Type B pancreatic cell (in vitro differentiated cells): ENCODE results near the gene NLGN4Y. TPM values are rescaled to one million over a fixed set of nuclear protein-coding genes. Genes with fewer than 3 reads are reported as not detected.
"Not testable (repeated sequence)": the region's sequence is repeated elsewhere in the genome, so short reads cannot be mapped to it uniquely, and the experiment has no call there.

Experiments
- DNase-seq: peaks from one replicate; pipeline ENCODE4 v3.0.0; 2021; ENCODE audit warnings: mixed read lengths; ENCODE audit not compliant: unreplicated experiment; ENCODE audit errors: extremely low spot score
- H3K27ac Mint-ChIP-seq: 2 replicates; pipeline ENCODE4 v1.8.0; 2021; ENCODE audit warnings: mild to moderate bottlenecking, mixed read lengths
- H3K27me3 Mint-ChIP-seq: 2 replicates; pipeline ENCODE4 v1.8.0; 2021; ENCODE audit warnings: mixed read lengths
- H3K36me3 Mint-ChIP-seq: 2 replicates; pipeline ENCODE4 v1.8.0; 2021; ENCODE audit warnings: mixed read lengths
- H3K4me1 Mint-ChIP-seq: one replicate; pipeline ENCODE4 v1.8.0; 2021; ENCODE audit warnings: mixed read lengths; ENCODE audit not compliant: unreplicated experiment
- H3K4me3 Mint-ChIP-seq: 2 replicates; pipeline ENCODE4 v1.8.0; 2021; ENCODE audit warnings: mild to moderate bottlenecking, mixed read lengths
- H3K9me3 Mint-ChIP-seq: 2 replicates; pipeline ENCODE4 v1.8.0; 2021; ENCODE audit warnings: mixed read lengths
- CTCF ChIP-seq: fragments of 200-600 bp; sonication (generic); conservative IDR thresholded peaks from 2 replicates; pipeline ENCODE4 v1.5.0; 2021; ENCODE audit warnings: antibody characterized with exemption, mild to moderate bottlenecking
- total RNA-seq: library from RNA; stranded (reverse); gene quantifications from 2 replicates; pipeline ENCODE4 v1.2.1, GENCODE V29; 2021; ENCODE audit warnings: low replicate concordance

The NLGN4Y gene
- total RNA-seq, 1 donor from 2014 or later = not detected

GRCh38 chrY:14829366-14829885 is 305.1 kb downstream of the NLGN4Y start:
- no peak for DNase-seq
- no peaks in the 10 kb centered on the region for H3K4me1 Mint-ChIP-seq
- H3K27me3 Mint-ChIP-seq = no peaks in the 10 kb centered on the region
- H3K27ac Mint-ChIP-seq = no peak overlapping the region
- H3K9me3 Mint-ChIP-seq = no peaks in the 10 kb centered on the region
- H3K4me3 Mint-ChIP-seq = no peak overlapping the region
- TF ChIP-seq CTCF = no peak
- H3K36me3 Mint-ChIP-seq = no peaks in the 10 kb centered on the region

DNA sequence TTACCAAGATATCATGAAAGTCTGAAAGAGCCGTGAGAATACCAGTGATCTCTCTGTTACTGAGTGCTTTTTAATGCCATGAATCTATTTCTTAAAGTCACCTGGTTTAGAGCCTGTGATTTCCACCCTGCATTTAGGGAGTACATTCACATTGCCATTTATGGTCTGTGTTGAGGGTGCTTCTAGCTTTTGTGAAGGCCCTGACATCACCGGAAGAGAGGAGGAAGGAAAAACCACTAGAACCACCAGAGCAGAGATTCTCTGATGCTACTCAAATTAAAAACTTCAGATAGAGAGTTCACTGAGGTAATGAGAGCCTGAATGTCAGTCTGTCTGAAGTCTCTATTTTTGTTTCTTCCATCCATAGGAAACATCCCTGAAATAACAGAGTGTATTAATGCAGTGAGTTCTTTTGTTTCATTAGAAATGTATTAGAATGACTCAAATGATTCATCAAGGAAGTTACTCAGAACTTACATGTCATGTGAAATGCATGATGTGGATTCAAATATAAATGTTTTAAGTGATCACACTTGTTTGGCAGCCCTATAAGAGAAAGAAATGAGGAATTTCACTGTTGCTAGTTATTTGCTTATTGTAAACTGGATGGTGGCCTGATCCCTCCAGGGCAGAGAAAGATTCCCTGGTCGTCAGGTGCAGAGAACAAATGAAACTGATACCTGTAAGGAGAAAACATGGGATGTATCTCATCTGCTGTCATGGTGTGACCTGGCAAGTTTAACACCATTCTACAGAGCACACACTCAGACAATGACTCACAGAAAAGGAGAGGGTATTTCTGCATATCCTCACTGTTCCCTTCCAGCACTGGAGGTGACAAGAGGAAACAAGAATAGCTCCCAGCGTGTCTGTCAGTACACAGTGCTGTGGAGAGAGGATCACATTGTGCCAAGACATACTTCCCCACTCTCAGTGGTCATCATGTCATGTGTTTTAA is 310.1 kb downstream of the NLGN4Y start:
- H3K27me3 Mint-ChIP-seq = no peaks in the 10 kb centered on the region
- no peak for DNase-seq
- no peaks in the 10 kb centered on the region for H3K9me3 Mint-ChIP-seq
- no peaks in the 10 kb centered on the region for H3K4me1 Mint-ChIP-seq
- no peak overlapping the region for H3K27ac Mint-ChIP-seq
- TF ChIP-seq CTCF = no peak
- H3K4me3 Mint-ChIP-seq = no peak overlapping the region
- H3K36me3 Mint-ChIP-seq = no peaks in the 10 kb centered on the region

GRCh38 chrY:14837466-14837865 is 313.1 kb downstream of the NLGN4Y start:
- no peak overlapping the region for H3K27ac Mint-ChIP-seq
- no peaks in the 10 kb centered on the region for H3K27me3 Mint-ChIP-seq
- H3K9me3 Mint-ChIP-seq = no peaks in the 10 kb centered on the region
- no peaks in the 10 kb centered on the region for H3K36me3 Mint-ChIP-seq
- DNase-seq = no peak
- H3K4me3 Mint-ChIP-seq = no peak overlapping the region
- H3K4me1 Mint-ChIP-seq = no peaks in the 10 kb centered on the region
- TF ChIP-seq CTCF = no peak

- Mint-ChIP-seq H3K27me3 (no peaks in the 10 kb centered on the region), H3K4me1 (no peaks in the 10 kb centered on the region), H3K27ac (no peak overlapping the region), H3K9me3 (no peaks in the 10 kb centered on the region), H3K36me3 (no peaks in the 10 kb centered on the region), H3K4me3 (no peak overlapping the region)
- no peak for TF ChIP-seq CTCF
- DNase-seq = no peak
Observed at GRCh38 chrY:14850734-14851133, 326.4 kb downstream of the NLGN4Y start.

DNA sequence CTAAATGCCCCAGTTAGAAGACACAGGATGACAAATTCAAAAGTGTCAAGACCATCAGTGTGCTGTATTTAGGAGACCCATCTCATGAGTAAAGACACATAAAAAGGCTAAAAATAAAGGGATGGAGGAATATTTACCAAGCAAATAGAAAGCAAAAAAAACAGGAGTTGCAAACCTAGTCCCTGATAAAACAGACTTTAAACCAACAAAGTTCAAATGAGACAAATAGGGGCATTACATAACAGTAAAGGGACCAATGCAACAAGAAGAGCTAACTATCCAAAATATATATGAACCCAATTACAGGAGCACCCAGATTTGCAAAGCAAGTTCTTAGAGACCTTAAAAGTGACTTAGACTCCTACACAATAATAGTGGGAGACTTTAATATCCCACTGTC is 336.1 kb downstream of the NLGN4Y start:
- H3K27ac Mint-ChIP-seq = no peak overlapping the region
- H3K27me3 Mint-ChIP-seq = no peaks in the 10 kb centered on the region
- H3K4me3 Mint-ChIP-seq = no peak overlapping the region
- no peaks in the 10 kb centered on the region for H3K4me1 Mint-ChIP-seq
- DNase-seq = no peak
- TF ChIP-seq CTCF = no peak
- no peaks in the 10 kb centered on the region for H3K36me3 Mint-ChIP-seq
- H3K9me3 Mint-ChIP-seq = no peaks in the 10 kb centered on the region

GRCh38 chrY:14861033-14861432 is 336.7 kb downstream of the NLGN4Y start:
- H3K4me3 Mint-ChIP-seq, H3K36me3 Mint-ChIP-seq, H3K27me3 Mint-ChIP-seq, DNase-seq, H3K27ac Mint-ChIP-seq, H3K4me1 Mint-ChIP-seq, H3K9me3 Mint-ChIP-seq: not testable (repeated sequence)
